GM10248 (cell line): ENCODE results near the gene ANTXR1.

Source experiments
- CTCF ChIA-PET: fragments of 300-600 bp; sonication (Branson Sonifier 250); formaldehyde crosslinking; extraction: SDS; loops from one replicate; lab custom pipeline; 2021; ENCODE audit warnings: antibody characterized with exemption; lab: Yijun Ruan, JAX
- POLR2A ChIA-PET: fragments of 350-650 bp; sonication (Branson Sonifier 250); formaldehyde crosslinking; extraction: SDS; loops from one replicate; lab custom pipeline; 2020; ENCODE audit warnings: antibody characterized with exemption; lab: Yijun Ruan, JAX
- DNase-seq: peaks from one replicate; pipeline ENCODE4 v3.0.0; 2012; ENCODE audit errors: extremely low spot score
- CTCF ChIP-seq: IDR thresholded peaks from 2 replicates; pipeline ENCODE4 v1.5.1; 2012; ENCODE audit warnings: mild to moderate bottlenecking, low read depth; ENCODE audit errors: extremely low read depth, missing control alignments, control extremely low read depth

Gene ANTXR1

GRCh38 chr2:69183659-69184058 is 170.7 kb downstream of the ANTXR1 start:
- DNase-seq: no peak
- ChIA-PET CTCF (no interaction called here), POLR2A (no interaction called here)
- no peak for TF ChIP-seq CTCF

GRCh38 chr2:69184224-69184623 is 171.2 kb downstream of the ANTXR1 start:
- CTCF ChIA-PET: no interaction called here
- POLR2A ChIA-PET: no interaction called here
- TF ChIP-seq CTCF: no peak
- no peak for DNase-seq

- DNase-seq: no peak
- ChIA-PET CTCF (interaction anchor here (0.8 to 1.1 kb wide), 3 partner anchors 9 to 42 kb away, joined by 3 read pairs; no protein-coding TSS in a partner anchor), POLR2A (no interaction called here)
- no peak for TF ChIP-seq CTCF
Observed at GRCh38 chr2:69185807-69186206, 172.8 kb downstream of the ANTXR1 start.

- CTCF ChIA-PET: interaction anchor here (1.1 to 1.3 kb wide), 2 partner anchors 10 to 37 kb away, joined by 3 read pairs; no protein-coding TSS in a partner anchor
- no peak for TF ChIP-seq CTCF
- DNase-seq: no peak
- POLR2A ChIA-PET: no interaction called here
Observed at GRCh38 chr2:69186614-69187013, 173.6 kb downstream of the ANTXR1 start.

- DNase-seq: no peak
- ChIA-PET CTCF (no interaction called here), POLR2A (interaction anchor here (0.6 kb wide), 1 partner anchor 29 kb away, joined by 3 read pairs; no protein-coding TSS in a partner anchor)
- TF ChIP-seq CTCF: no peak
Observed at GRCh38 chr2:69188182-69188900, 175.4 kb downstream of the ANTXR1 start.

GRCh38 chr2:69190743-69191404 is 177.9 kb downstream of the ANTXR1 start:
- ChIA-PET CTCF (no interaction called here), POLR2A (no interaction called here)

More at GRCh38 chr2:69190743-69191404, 177.9 kb downstream of the ANTXR1 start:
- DNase-seq: no peak
- TF ChIP-seq CTCF: no peak
